Adrenal gland (tissue), 12 donors: Measurements from ENCODE around the gene TPH2. TPM values are rescaled to one million over a fixed set of nuclear protein-coding genes. Genes with fewer than 3 reads are reported as not detected.

Source experiments
- DNase-seq, 7 donors: peaks; one replicate each; pipeline ENCODE4 v3.0.0-alpha.2; 2019 to 2020
- H3K27ac ChIP-seq, 5 donors: fragments of 200-600 bp; sonication (generic) in 4 of 5; 1 replicate in 3 of 5; 2 replicates in 2 of 5; pipeline versions ENCODE4 v1.5.1 to v1.8.0; 2016 to 2020; ENCODE audit warnings: mild to moderate bottlenecking in 1 of 5
- H3K27me3 ChIP-seq: fragments of 200-600 bp; 2 replicates; pipeline ENCODE4 v1.8.0; 2021
- H3K36me3 ChIP-seq, 2 donors: fragments of 200-600 bp; replicated peaks in 1 of 2; 1 replicate in 1 of 2; 2 replicates in 1 of 2; pipeline versions ENCODE4 v1.5.1 to v1.8.0; 2018 to 2022
- H3K4me1 ChIP-seq, 2 donors: fragments of 200-600 bp; replicated peaks in 1 of 2; 1 replicate in 1 of 2; 2 replicates in 1 of 2; pipeline versions ENCODE4 v1.5.1 to v1.8.0; 2018 to 2021
- H3K4me3 ChIP-seq, 4 donors: fragments of 200-600 bp; sonication (generic) in 3 of 4; one replicate each; pipeline ENCODE4 v1.5.1; 2016 to 2018
- H3K9me3 ChIP-seq, 3 donors: fragments of 200-600 bp; sonication (generic) in 1 of 3; replicated peaks in 1 of 3; 1 replicate in 2 of 3; 2 replicates in 1 of 3; pipeline versions ENCODE4 v1.5.1 to v1.8.0; 2016 to 2021
- CTCF ChIP-seq, 6 experiments: fragments of 450-650 bp in 4 of 6; fragments of 200-600 bp in 2 of 6; sonication (generic) in 1 of 6; IDR thresholded peaks; 1 replicate in 5 of 6; 2 replicates in 1 of 6; pipeline versions ENCODE4 v1.5.1 to v1.8.0; 2016 to 2021; ENCODE audit warnings: antibody characterized with exemption in 6 of 6, mild to moderate bottlenecking in 2 of 6, moderate library complexity in 1 of 6
- POLR2A ChIP-seq, 2 donors: fragments of 450-650 bp; IDR thresholded peaks; one replicate each; pipeline ENCODE4 v1.6.1; 2017; ENCODE audit warnings: antibody characterized with exemption in 2 of 2, mild to moderate bottlenecking in 2 of 2, moderate library complexity in 1 of 2
- WGBS, 4 donors: extraction: QIAGEN DNeasy Blood & Tissue Kit in 2 of 4; methylation state at CpG; one replicate each; pipeline versions ENCODE4 v1.1.5 to v1.1.7; 2013 to 2017; 5-methylcytosine and 5-hydroxymethylcytosine counted together
- intact Hi-C, 2 donors: fragments of 100-400 bp; cut with DNase I; formaldehyde crosslinking; loops; one replicate each; pipeline versions ENCODE4 v1.14.1 to v1.15.0; 2022 to 2023
- polyA plus RNA-seq, 3 donors: library from polyadenylated mRNA; stranded (reverse); fragments of 200-250 nt in 2 of 3; fragments of 350-450 nt in 1 of 3; fragmentation: Illumina TruSeq in 1 of 3; extraction: RNeasy Lipid Tissue Mini Kit (QIAGEN cat#74804) in 1 of 3; gene quantifications; one replicate each; pipeline ENCODE4 v1.2.3, GENCODE V29; 2013 to 2014
- total RNA-seq, 9 donors: library from RNA; depleted of rRNA in 4 of 9; stranded (reverse); fragments of >200 nt in 4 of 9; fragments of 120-200 nt in 1 of 9; fragmentation: NEBNext Ultra II Directional in 1 of 9; extraction: Animal tissue kit (Norgen Biotek cat#: 25700) in 1 of 9; gene quantifications; one replicate each; pipeline versions ENCODE4 v1.1.0 to v1.2.4, GENCODE V29; 2013 to 2023
- donor health status: healthy with polysubstance abuse.
- donor health status: Bipolar disorder and iron deficiency.
- donor health status: DM: yes; HTN: yes; CAD: no.
- donor health status: DM: no; HTN: no; CAD: no.
- donor health status: DM: no; HTN: no; CAD: no.
- donor health status: DM: yes; HTN: yes; CAD: no.

Gene TPH2
- total and polyA plus RNA-seq, 12 donors: 0.06 TPM; not detected in 11

GRCh38 chr12:72030277-72030676 lies 91.6 kb downstream of the TPH2 start:
- intact Hi-C loops: no loop called here
- no peaks in the 10 kb centered on the region for H3K4me1 ChIP-seq
- H3K9me3 ChIP-seq: no peaks in the 10 kb centered on the region
- H3K27me3 ChIP-seq: no peaks in the 10 kb centered on the region
- 53 to 70% (median 60%) methylated on average over 2 of the region's 2 CpGs for WGBS, 4 donors
- no peaks in the 10 kb centered on the region for H3K36me3 ChIP-seq
- DNase-seq: no peak
- H3K27ac ChIP-seq: no peak overlapping the region
- TF ChIP-seq POLR2A (IDR thresholded peaks at IDR 0.05) (no peak), CTCF (IDR thresholded peaks at IDR 0.05) (no peak)
- no peak overlapping the region for H3K4me3 ChIP-seq

GRCh38 chr12:72031066-72031465 lies 92.4 kb downstream of the TPH2 start:
- DNase-seq: no peak
- WGBS, 4 donors: 76 to 92% (median 84%) methylated on average over 3 of the region's 3 CpGs
- Histone ChIP-seq H3K27me3 (no peaks in the 10 kb centered on the region), H3K9me3 (no peaks in the 10 kb centered on the region), H3K4me3 (no peak overlapping the region), H3K4me1 (no peaks in the 10 kb centered on the region), H3K36me3 (no peaks in the 10 kb centered on the region), H3K27ac (no peak overlapping the region)
- TF ChIP-seq POLR2A (IDR thresholded peaks at IDR 0.05): no peak
- no peak for TF ChIP-seq CTCF (IDR thresholded peaks at IDR 0.05)
- intact Hi-C loops: no loop called here

- intact Hi-C loops: no loop called here
- DNase-seq: no peak
- Histone ChIP-seq H3K4me1 (no peaks in the 10 kb centered on the region), H3K36me3 (no peaks in the 10 kb centered on the region), H3K27me3 (no peaks in the 10 kb centered on the region), H3K9me3 (no peaks in the 10 kb centered on the region), H3K4me3 (no peak overlapping the region), H3K27ac (no peak overlapping the region)
- 82 to 91% (median 85%) methylated on average over 2 of the region's 2 CpGs for WGBS, 4 donors
- TF ChIP-seq POLR2A (IDR thresholded peaks at IDR 0.05) (no peak), CTCF (IDR thresholded peaks at IDR 0.05) (no peak)
Measured at GRCh38 chr12:72033991-72034390, 95.3 kb downstream of the TPH2 start.

GRCh38 chr12:72035625-72036024 lies 97.0 kb downstream of the TPH2 start:
- DNase-seq: no peak

More at GRCh38 chr12:72035625-72036024, 97.0 kb downstream of the TPH2 start:
- WGBS, 4 donors: 67 to 72% (median 71%) methylated on average over 5 of the region's 5 CpGs
- no peak for TF ChIP-seq CTCF (IDR thresholded peaks at IDR 0.05)
- no peak for TF ChIP-seq POLR2A (IDR thresholded peaks at IDR 0.05)
- H3K27me3 ChIP-seq: no peaks in the 10 kb centered on the region
- no peaks in the 10 kb centered on the region for H3K9me3 ChIP-seq
- no peak overlapping the region for H3K27ac ChIP-seq
- no peaks in the 10 kb centered on the region for H3K4me1 ChIP-seq
- intact Hi-C loops: no loop called here
- H3K36me3 ChIP-seq: no peaks in the 10 kb centered on the region
- H3K4me3 ChIP-seq: no peak overlapping the region
